Omental fat pad (tissue), 4 donors: ENCODE data around the gene SKIC8. TPM values are rescaled to one million over a fixed set of nuclear protein-coding genes. Genes with fewer than 3 reads are reported as not detected.

Experiments used
- ATAC-seq: fragments of 150-250 bp; one replicate; pipeline ENCODE4 v1.9.1; 2016; ENCODE audit warnings: mild to moderate bottlenecking, moderate library complexity; ENCODE audit not compliant: low FRiP score
- DNase-seq: peaks from one replicate; pipeline ENCODE4 v3.0.0-alpha.2; 2019; ENCODE audit warnings: low spot score
- total RNA-seq, 4 donors: library from RNA; depleted of rRNA; stranded (reverse); fragments of >200 nt; gene quantifications; one replicate each; pipeline ENCODE4 v1.1.0, GENCODE V29; 2016
- TF ChIP-seq, protein P1 (sequence below), 3 donors: fragments of 450-650 bp; IDR thresholded peaks; one replicate each; pipeline ENCODE4 v1.5.1; 2016 to 2017; ENCODE audit warnings: antibody characterized with exemption in 3 of 3, mild to moderate bottlenecking in 3 of 3, moderate library complexity in 2 of 3

Gene SKIC8
- total RNA-seq, 4 donors from 2014 or later, result 40.1 to 72.4 (median 65.4) TPM

DNA sequence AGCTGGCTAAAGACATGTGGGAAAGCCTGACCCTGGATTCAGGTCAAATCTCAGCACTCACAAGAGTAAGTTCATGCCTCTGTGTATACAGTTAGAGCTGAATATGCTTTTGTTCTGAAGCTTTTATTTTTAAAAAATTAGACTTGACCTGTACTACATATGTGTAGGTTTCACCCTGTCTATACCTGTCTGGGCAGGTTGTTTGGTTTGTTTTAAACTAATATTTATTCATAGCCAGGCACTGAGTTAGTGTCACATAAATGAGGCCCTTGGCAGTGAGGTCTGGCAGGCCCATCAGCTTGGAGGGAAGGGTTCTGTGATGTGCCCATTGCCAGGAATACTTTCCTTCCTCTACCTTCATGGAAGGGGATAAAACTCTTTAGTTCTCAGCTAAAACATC, 33.2 kb downstream of the SKIC8 start:
- DNase-seq (no peak), ATAC-seq (no peak)
- TF ChIP-seq, protein P1, sequence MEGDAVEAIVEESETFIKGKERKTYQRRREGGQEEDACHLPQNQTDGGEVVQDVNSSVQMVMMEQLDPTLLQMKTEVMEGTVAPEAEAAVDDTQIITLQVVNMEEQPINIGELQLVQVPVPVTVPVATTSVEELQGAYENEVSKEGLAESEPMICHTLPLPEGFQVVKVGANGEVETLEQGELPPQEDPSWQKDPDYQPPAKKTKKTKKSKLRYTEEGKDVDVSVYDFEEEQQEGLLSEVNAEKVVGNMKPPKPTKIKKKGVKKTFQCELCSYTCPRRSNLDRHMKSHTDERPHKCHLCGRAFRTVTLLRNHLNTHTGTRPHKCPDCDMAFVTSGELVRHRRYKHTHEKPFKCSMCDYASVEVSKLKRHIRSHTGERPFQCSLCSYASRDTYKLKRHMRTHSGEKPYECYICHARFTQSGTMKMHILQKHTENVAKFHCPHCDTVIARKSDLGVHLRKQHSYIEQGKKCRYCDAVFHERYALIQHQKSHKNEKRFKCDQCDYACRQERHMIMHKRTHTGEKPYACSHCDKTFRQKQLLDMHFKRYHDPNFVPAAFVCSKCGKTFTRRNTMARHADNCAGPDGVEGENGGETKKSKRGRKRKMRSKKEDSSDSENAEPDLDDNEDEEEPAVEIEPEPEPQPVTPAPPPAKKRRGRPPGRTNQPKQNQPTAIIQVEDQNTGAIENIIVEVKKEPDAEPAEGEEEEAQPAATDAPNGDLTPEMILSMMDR (IDR thresholded peaks at IDR 0.05), result no peak

GRCh38 chr15:78265752-78266224, 33.6 kb downstream of the SKIC8 start:
- DNase-seq (no peak), ATAC-seq (no peak)
- TF ChIP-seq, protein P1 (IDR thresholded peaks at IDR 0.05), result no peak

GRCh38 chr15:78265137-78265460, 34.3 kb downstream of the SKIC8 start:
- DNase-seq (no peak), ATAC-seq (no peak)
- TF ChIP-seq, protein P1 (IDR thresholded peaks at IDR 0.05), result no peak

DNA sequence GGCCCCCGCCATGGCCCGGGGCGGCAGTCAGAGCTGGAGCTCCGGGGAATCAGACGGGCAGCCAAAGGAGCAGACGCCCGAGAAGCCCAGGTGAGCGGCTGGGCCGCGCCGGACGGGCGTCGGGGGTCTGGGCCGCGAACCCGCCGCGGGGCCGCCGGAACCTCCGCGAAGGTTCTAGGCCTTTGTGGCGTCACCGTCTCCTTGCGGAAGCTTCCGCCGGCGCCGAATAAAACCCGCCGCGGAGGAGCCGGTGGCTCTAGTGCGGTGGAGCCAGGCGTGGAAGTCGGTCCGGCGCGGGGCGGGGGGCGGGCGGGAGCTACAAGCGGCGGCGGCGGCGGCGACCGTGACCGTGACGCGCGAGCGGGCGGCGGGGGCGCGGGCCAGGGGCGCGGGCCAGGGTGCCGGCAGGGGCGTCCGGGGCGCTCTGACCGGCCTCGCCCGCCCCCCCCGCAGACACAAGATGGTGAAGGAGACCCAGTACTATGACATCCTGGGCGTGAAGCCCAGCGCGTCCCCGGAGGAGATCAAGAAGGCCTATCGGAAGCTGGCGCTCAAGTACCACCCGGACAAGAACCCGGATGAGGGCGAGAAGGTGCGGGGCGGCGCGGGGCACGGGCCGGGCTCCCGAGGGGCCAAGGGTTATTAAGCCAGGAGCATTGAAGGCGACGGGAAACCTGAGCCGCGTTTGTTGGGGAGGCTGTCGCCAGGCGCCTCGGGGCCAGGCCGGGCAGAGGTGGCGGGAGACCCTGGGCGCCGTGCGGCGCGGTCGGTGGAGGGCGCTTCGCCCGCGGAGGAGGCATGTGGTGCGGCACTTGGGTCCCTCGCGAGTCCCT, 34.9 kb downstream of the SKIC8 start, which contains the start of gene DNAJA4:
Gene DNAJA4, plus strand, starts transcription at position 259 of the 833 bp plus-strand sequence. Its CDS starts 202 bp downstream, at position 461.
- ATAC-seq (peak; percentile 43), DNase-seq (no peak)
- TF ChIP-seq, protein P1 (IDR thresholded peaks at IDR 0.05), result no peak

DNA sequence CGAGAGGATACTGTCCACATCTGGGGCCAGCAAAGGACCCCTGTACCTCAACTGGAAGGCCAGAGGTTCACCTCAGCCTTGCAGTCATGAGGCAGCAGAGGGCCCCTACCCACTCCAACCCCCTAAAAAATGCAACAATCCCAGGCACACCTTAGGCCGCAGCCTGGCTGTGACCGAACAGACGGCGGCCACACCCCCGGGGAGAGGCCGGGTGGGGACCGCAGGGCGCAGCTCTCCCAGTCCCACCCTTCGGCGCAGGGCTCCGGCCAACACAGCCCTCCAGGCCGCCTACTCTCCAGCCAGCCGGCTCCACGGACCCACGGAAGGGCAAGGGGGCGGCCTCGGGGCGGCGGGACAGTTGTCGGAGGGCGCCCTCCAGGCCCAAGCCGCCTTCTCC, 35.5 kb downstream of the SKIC8 start:
- DNase-seq (no peak), ATAC-seq (no peak)
- TF ChIP-seq, protein P1 (IDR thresholded peaks at IDR 0.05), result no peak

- DNase-seq, result no peak
- ATAC-seq, result no peak
- TF ChIP-seq, protein P1 (IDR thresholded peaks at IDR 0.05), result no peak
These were observed 36.0 kb downstream of the SKIC8 start for GRCh38 chr15:78263351-78263781.

DNA sequence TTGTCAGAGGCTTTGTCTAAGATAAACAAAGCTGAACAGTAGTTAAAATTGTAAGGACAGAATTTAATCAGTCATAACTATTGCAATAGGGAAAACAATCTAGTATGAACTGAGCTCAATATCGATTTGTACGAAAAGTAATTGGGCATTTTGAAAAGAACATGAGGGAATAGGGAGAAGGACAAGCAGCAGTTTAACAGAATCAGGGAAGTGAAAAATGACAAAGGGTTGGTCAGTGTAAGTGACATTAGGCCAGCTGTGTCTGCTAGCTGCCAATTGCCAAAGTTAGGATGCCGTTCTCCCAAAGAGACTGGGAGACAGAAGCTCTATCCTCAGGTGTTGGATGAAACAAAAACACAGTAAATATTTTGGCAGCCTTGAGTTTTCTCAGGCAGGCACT, 38.3 kb downstream of the SKIC8 start:
- TF ChIP-seq, protein P1 (IDR thresholded peaks at IDR 0.05), result no peak
- no peak for DNase-seq
- no peak for ATAC-seq
